NCI-H460 (cell line): ENCODE data around the gene GPR176. TPM values are rescaled to one million over a fixed set of nuclear protein-coding genes. Genes with fewer than 3 reads are reported as not detected.
"Not testable (repeated sequence)": the region's sequence is repeated elsewhere in the genome, so short reads cannot be mapped to it uniquely, and the experiment has no call there.

Source experiments
- DNase-seq: peaks from one replicate; pipeline ENCODE4 v3.0.0-alpha.2; 2016; ENCODE audit warnings: low read depth; ENCODE audit errors: extremely low read depth
- total RNA-seq: library from RNA; depleted of rRNA; stranded (reverse); fragments of >200 nt; shearing (Covaris generic); gene quantifications from 2 replicates; pipeline ENCODE4 v1.2.3, GENCODE V29; 2014

Gene GPR176
- total RNA-seq, 1 experiment from 2014 or later: 0.84 TPM

DNA sequence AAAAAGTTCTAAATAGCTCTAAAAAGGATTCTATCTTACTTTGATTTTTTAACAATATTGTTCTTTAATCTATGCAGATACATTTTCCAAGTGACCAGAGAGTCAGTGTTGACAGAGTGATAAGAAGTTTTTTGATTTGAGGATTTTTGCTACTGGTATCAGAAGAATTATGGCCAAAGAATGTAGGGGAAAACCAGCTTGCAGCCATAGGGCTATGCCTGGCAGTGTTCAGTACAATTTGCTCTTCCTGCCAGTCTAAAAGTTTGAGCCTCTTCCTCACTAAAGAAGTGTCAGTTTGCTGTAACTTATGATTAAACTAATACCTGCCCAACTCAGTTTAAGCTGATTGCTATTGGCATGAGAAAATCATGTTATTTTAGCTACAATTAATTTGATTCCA lies 102.2 kb downstream of the GPR176 start:
- no peak for DNase-seq

DNA sequence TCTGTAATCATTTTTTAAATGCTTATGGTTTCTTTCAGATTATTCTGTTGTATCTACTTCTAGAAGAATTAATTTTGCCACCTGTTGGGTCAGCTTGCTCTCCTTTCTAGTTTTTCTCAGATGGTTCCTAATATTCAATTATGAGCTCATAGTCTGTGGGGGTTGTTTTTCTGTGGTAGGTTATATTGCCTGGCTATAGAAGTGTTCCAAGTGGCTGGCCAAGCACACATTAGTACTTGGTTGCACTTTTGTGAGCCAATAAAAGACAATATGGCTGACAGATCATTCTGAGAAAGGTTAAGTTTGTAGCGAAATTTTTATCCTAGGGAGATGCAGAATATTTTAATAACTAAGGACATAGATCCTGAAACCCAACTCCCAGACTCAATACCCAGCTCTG lies 105.6 kb downstream of the GPR176 start:
- no peak for DNase-seq

DNA sequence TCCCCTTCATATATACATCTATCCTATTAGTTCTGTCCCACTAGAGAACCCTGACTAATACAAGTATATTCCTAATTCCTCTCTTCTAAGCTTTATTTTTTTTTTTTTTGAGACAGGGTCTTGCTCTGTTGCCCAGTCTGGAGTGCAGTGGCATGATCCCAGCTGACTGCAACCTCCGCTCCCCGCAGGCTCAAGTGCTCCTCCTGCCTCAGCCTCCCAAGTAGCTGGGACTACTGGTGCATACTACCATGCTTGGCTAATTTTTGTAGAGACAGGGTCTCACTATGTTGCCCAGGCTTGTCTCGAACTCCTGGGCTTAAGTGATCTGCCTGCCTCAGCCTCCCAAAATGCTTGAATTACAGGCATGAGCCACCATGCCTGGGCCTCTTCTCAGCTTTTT lies 107.4 kb downstream of the GPR176 start:
- DNase-seq: not testable (repeated sequence)

DNA sequence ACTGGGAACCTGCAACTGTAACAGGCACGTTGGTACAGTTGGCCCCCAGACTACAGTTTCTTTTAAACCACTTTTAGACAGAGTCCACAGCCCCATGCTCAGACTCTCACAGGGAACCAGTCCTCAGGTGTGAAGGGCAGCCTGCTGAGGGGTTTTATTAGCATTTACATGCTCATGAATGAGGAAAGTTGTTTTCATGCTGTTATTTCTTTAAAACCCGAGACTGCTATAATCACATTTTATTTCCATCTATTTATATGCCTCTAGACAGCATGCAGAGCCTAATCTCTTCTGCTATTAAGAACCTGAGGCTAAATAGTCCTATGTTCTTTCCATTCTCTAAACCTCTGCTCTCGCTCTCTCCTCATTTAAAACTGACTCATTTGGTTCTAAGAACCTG lies 111.2 kb downstream of the GPR176 start:
- no peak for DNase-seq

DNA sequence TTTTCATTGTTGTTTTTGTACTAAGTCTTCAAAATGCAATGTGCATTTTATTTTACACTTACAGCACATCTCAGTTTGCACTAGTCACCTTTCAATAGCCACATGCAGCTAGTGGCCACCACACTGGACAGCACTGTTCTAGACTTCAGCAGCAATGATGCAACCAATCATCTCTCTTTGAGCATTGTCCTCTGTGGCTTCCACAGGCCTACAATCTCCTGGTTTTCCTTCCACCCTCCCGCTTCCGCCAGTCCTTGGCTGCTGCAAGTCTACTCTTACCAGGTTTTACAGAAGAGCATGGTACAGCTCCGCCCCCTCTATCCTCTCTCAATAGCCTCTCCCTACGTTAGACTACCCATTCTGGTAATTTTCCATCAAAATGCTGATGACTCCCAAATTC lies 112.3 kb downstream of the GPR176 start:
- no peak for DNase-seq

DNA sequence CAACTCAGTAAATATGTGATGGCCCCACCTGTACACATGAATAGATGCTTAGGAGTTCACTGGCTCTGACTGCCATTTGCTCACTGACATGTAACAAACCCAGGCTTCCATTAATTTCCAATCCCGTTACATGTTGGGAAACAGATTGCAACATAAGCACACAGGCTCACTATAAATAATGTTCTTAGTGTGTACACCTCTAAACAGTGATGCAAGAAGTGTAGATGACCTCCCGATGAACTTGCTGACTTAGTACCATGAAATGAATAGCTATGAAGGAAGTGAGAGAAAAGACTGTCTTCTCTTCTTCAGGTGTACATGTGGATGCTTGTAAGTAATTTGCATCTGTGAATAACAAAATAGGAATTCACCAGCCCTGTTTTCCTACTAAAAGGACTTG lies 116.0 kb downstream of the GPR176 start:
- no peak for DNase-seq

DNA sequence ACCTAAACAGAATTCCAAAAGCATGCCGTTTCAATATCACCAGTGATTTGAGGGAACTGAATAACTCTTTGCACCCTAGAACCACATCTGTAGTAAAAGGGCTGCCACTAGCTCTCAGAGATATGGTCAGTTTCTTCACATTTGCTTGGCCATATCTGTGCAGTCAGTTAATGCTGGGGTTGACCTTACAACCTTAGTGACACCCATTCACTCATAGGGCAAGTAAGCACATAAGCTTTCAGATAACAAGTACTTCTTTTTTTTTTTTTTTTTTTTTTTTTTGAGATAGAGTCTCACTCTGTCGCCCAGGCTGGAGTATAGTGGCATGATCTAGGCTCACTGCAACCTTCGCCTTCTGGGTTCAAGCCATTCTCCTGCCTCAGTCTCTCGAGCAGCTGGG lies 117.0 kb downstream of the GPR176 start:
- DNase-seq: no peak

DNA sequence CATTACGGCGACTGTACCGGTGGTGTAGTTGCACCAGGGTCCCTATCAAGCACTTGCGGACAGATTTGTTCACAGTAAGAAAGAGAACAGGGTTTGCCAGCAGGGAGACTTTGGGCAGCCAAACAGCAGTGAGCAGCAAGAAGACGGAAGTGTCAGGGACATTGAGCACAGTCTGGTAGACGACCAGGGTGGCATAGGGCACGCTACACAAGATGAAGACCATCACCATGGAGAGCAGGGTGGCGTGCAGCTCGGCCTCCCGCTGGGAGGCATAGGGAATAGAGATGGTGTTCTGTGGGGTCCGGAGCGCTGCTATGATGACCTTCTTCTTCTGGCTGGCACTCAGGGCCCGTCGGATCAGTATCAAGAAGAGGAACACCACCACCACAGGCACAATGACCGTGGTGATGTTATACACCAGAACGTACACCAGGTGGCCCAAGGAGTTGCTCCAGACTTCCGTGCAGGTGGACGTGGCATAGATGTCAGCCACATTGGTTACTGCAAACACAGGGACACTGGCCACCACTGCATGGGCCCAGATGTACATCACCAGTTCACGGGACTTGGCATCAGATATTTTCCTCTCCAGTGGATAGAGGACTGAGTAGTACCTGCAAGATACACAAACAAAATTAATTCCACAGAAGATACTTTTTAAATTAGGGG lies 118.3 kb downstream of the GPR176 start:
- peak; percentile 31 for DNase-seq

DNA sequence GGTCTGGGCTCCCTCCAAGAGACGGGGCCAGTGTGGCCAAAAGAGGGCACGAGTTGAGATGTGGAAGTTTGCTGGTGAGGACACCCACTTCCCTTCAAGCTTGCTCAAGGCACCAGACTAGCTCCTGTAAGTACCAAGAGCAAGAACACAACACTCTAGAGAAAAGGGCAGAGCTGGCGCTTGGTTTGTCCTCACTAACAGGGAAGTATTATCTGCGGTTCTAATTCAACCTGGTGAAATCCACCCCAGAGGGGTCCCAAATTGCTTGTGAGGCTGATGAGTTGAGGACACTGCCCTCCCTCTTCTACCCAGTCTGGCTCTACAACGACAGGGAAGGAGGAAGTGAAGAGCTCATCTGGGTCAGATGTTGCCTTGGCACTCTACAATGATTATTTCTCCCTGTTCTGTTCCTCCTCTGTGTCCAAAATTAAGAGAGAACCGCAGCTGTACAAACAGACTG lies 120.5 kb downstream of the GPR176 start:
- no peak for DNase-seq

DNA sequence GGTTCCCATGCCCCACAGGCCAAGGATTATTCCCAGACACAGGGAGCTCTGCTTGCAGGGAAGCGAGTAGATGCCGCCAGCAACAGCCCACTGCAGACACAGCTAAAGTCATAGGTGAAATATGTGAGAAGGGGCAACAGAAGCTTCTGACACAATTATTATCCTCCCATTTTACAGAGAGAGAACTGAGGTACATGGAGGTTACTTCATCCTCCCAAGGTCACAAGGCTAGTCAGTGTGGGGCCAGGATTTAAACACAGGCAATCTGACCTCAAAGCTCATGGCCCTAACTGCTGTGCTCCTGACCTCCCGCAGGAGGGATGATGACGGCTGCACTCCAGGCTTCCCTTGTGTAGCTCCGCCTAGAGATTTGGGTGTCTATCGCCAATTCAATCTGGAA lies 121.7 kb downstream of the GPR176 start:
- no peak for DNase-seq

DNA sequence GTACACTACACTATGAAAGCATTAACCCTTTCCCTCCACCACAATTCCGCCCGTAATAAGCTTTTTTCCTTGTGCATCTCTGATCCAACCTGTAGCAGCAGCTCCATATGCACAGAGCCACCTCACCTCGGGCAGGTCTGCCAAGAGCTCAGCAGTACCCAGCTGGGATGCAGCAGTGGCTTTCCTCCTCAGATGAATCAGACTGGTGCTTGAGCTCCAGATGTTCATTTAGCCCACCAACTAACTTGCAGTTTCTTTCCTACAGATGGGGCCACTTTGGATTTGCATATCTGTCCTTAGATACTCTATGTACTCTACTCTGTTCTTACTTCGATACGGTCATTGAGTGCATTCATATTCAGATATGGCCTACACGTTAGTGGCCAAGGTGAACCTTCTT lies 122.7 kb downstream of the GPR176 start:
- no peak for DNase-seq

DNA sequence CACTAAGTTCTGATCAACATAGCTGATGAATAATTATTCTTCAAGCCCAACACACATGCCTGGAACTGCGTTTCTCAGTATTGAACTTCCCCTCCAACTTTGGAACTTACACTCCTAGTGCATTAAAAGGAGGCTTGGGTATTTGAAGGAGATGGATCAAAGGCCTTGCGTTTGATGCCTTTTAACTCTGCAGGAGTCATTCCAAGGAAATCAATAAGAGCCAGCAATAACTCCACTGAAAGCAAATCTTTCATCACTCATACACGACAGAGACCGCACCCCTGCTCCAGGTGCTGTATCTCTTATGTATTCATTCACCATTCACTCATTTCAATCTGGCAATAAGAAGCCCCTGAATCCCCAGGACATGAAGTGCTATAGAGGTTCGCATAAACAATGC lies 123.5 kb downstream of the GPR176 start:
- DNase-seq: no peak

DNA sequence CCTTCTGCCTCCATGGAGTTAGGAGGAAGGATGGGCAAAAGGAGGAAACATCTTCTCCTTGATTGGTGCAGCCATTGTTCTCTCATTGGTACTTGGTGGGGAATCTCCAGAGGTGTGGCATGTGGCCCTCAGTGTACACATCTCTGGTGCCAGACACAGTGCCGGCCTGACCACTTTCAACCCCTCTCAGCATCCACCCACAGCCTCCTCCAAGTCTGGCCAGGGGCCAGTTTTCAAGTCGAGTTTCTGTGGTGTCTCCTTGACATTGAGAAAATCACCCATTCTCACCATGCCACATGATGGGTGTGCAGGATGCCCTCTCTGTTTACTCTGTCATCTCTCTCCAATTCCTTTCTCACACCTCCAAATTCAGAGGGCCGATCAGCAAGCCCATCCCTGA lies 124.6 kb downstream of the GPR176 start:
- no peak for DNase-seq

DNA sequence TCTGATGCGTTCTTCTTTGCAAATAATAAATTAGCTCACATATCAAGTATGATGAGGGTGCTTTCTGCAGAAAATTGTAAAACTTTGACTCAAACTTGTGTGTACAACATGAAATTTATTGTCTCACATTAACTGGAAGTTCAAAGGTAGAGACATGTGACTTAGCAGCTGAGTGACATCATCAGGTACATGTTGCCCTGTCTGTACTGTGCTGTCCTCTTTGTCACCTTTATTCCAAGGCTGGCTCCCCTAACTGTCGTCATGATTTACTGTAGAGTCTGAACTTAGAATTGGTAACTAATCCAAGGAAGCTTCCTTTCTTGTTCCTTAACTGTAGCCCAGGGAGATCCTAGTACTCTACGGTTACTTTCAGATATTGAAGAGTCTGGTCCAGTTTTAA lies 125.1 kb downstream of the GPR176 start:
- no peak for DNase-seq

DNA sequence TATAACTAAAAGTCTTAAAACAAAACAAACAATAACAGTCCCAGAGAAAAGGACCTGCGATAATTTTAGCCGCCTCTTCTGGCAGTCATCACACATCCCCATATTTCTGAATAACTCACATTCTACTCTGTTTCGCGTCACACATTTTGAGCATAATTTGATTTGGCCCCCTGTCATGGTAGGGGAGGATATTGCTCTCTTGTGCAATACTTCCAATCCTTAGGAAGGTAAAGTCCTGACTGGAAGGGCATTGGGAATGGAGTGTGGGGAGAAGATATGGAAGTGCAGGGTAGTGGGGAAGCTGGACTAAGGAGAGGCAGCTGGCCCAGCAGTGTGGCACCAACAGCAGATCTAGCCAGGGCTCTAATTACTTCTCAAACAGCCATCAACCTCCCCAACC lies 126.1 kb downstream of the GPR176 start:
- DNase-seq: no peak

DNA sequence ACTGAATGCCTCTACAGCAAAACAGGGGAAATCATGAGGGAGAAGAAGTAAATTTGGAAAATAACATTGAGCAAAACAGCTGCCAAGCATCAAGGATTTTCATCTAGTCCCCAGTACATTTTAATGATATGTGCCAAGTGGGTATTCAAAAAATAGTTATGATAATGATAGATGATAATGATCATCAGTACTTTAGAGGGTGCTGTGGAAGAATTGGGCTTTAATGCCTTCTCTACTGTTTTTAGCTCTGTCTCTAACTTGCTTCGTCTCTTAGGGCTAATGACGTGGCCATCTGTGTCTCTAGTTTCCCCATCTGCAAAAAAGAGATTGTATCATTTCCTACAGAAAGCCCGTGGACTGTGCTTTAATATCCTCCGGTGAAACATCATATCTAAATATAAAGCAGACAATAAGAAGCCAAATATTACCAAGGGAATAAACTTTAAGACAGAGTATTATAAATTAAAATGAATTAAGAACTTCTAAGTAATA lies 127.2 kb downstream of the GPR176 start:
- no peak for DNase-seq

DNA sequence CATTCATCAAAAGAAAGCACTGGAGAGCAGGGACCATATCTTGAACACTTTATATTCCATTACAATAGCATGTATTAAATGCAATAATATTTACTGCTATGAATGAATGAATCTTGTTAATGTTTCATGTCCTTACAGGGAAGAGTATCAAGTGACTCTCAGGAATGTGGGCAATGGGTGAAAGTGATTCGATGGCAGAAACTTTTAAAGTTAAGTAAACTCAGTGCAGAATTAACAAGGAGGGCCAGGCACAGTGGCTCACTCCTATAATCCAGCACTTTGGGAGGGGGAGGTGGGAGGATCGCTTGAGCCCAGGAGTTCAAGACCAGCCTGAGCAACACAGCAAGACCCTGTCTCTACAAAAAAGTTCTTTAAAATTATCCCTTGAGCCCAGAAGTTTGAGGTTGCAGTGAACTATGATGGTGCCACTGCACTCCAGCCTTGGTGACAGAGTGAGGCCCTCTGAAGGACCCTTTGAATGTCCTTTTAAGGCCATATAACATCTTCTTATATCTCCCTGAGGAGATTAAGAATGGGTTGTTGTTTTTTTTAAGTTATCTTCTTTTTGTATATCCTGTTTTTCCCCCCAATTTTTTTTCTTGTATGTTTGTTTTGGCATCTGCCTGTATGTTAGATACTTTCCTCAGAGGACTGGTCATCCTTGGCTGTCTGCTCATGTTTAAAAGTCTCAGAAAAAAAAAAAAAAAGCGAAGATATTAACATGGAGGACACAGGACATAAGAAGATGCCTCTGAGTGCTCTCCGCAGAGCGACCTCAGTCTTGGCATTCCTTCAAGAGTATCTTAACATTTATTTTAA lies 127.8 kb downstream of the GPR176 start:
- DNase-seq: no peak

DNA sequence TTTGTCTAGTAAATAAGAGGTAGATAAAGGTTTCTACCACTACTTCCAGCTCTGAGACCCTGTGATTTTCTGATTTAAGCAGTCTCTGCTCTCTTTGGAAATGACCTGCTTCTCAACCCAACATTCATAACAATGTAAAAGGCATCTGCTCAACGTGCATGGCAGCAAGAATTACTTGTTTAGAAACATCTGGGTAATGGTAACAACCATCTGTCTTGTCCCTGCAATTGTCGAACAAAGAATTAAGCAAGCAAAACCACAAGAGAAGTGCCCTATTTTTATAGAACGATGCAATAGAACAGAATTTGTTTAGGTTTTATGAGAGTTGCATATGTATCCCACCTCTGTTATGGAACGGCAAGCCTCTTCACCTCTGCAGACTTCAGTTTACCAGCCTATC lies 130.3 kb downstream of the GPR176 start:
- no peak for DNase-seq

DNA sequence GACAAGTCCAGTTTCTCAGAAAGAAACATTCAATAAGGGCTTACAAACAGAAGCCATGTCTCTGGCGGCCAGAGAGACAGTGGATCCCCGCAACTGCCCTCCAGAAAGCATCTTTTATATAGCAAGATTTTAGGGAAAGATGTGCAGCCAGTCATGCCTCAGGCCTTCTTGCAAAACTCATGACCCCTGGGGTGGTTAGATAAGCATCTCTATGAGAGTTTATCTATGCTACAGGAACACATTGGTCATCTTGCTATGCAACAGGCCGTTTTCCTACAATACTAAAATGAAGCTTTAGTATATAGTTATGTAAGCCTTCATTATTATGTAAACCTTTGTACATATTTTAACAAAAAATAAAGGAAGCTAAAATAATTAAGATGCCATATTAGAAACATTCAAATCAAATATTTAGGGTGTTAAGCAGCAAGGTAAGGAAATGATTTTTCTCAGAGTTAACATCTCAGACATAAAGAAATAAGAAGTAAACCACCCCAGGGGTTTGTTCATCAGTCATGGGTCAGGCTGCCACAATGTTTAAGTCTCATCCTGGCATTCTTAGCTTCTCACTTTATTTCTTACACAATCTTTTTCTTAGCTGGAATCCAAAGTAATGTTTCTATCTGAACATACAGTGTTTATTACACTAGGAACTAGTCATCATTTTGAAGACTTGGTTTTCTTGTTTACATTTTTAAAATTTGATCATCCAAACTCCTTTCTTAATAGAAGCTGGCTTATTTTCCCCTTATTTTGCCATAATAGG lies 131.1 kb downstream of the GPR176 start:
- no peak for DNase-seq

DNA sequence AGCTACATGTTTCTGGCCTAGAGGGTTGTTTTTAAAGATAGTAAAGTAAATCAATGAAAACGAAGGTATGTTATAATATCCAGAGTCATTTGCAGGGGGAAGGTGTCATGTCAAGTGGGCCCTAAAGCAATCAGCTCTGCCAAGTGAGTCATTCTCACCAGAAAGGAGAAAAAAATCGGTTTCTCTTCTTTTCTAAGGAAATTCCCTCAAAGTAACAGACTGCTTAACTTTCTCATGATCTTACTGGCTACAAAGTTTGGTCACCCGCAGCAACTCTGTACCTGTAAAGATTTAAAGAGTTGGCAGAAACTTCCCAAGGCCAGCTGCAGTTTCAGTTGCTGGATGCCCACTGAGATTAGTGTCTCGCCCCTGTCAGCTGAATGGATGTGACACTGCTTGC lies 132.0 kb downstream of the GPR176 start:
- DNase-seq: no peak

DNA sequence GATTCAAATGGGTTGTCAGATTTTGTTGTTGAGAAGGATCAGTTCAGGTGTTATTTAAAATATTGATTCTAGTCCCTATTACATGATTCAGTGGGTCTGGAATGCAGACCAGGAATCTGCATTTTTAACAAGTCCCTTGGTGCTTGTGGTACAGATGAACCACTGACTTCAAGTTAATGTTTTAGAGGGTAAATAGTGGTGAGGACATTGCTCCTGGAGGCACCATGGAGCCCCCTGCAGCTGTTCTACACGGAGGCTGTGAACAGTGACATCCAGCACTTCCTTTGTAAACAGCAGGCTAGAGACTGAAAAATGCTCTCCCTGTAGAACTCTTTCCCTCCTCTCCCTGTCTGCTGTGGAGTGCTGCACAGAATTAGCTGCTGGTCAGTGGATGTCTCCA lies 132.6 kb downstream of the GPR176 start:
- DNase-seq: no peak
